K562 (cell line): ENCODE data around the gene GCG. TPM values are rescaled to one million over a fixed set of nuclear protein-coding genes. Genes with fewer than 3 reads are reported as not detected.

Source experiments
- ATAC-seq: fragments of 200-7000 bp; cut with Tn5 transposase; 3 replicates; pipeline ENCODE4 v1.9.1; 2020; ENCODE audit warnings: moderate library complexity
- BruUV-seq: library from RNA; stranded (reverse); fragments of 400-500 nt; replicated peaks from 2 replicates; lab custom pipeline; 2021; lab: Mats Ljungman, UMichigan
- CTCF ChIA-PET: fragments of 300-600 bp; formaldehyde crosslinking; extraction: SDS; loops from one replicate; lab custom pipeline; 2021; ENCODE audit warnings: low intra/inter-chr PET ratio; lab: Yijun Ruan, JAX
- POLR2A ChIA-PET: fragments of 300-600, 350-650 bp; sonication (Branson Sonifier 250); formaldehyde crosslinking; extraction: SDS; loops from one replicate; lab custom pipeline; 2021; ENCODE audit warnings: antibody characterized with exemption, inconsistent platforms; lab: Yijun Ruan, JAX
- DNase-seq, 4 experiments: peaks; one replicate each; pipeline versions ENCODE4 v3.0.0 to v3.0.0-alpha.2; 2011 to 2018; ENCODE audit warnings: low spot score in 3 of 4, mixed read lengths in 3 of 4; ENCODE audit errors: extremely low read depth in 1 of 4
- FAIRE-seq: peaks from 2 replicates; lab custom pipeline; 2011; peaks lifted over from hg19 to GRCh38; lab: Jason Lieb, UNC
- H2AFZ ChIP-seq: 2 replicates; pipeline ENCODE4 v1.6.0; 2011; ENCODE audit warnings: low read depth, low read length, control low read depth, inconsistent platforms
- H3K27ac ChIP-seq: fragments of 200-600 bp; 3 replicates; pipeline ENCODE4 v1.8.0; 2011; ENCODE audit warnings: low read depth, mild to moderate bottlenecking, control low read depth, inconsistent platforms, low read length, moderate library complexity, mixed read lengths; ENCODE audit errors: extremely low read depth
- H3K27me3 ChIP-seq, 2 experiments: fragments of 300-600 bp in 1 of 2; 2 replicates in 1 of 2; 3 replicates in 1 of 2; pipeline versions ENCODE4 v1.6.0 to v1.8.0; 2011; ENCODE audit warnings: inconsistent platforms in 2 of 2, low read length in 2 of 2, mild to moderate bottlenecking in 1 of 2, mixed read lengths in 1 of 2, moderate library complexity in 1 of 2; ENCODE audit not compliant: control insufficient read depth in 2 of 2, insufficient read depth in 2 of 2
- H3K36me3 ChIP-seq: fragments of 300-600 bp; 3 replicates; pipeline ENCODE4 v1.8.0; 2011; ENCODE audit warnings: mild to moderate bottlenecking, low read length, inconsistent platforms; ENCODE audit not compliant: control insufficient read depth, insufficient read depth
- H3K4me1 ChIP-seq, 2 experiments: fragments of 200-600 bp in 1 of 2; replicated peaks in 1 of 2; 2 replicates in 1 of 2; 3 replicates in 1 of 2; pipeline versions ENCODE4 v1.5.1 to v1.8.0; 2011; ENCODE audit warnings: inconsistent platforms in 2 of 2, low read length in 2 of 2, mild to moderate bottlenecking in 1 of 2, mixed read lengths in 1 of 2, moderate library complexity in 1 of 2; ENCODE audit not compliant: control insufficient read depth in 2 of 2, insufficient read depth in 2 of 2
- H3K4me2 ChIP-seq: 2 replicates; pipeline ENCODE4 v1.6.1; 2011; ENCODE audit warnings: low read length, control low read depth, inconsistent platforms, mixed read lengths; ENCODE audit not compliant: insufficient read depth
- H3K4me3 ChIP-seq: fragments of 200-600 bp; sonication (generic), shearing (Covaris generic); 2 replicates; pipeline ENCODE4 v1.5.1; 2016; ENCODE audit warnings: control low read depth, inconsistent platforms
- H3K79me2 ChIP-seq: fragments of 200-600 bp; 3 replicates; pipeline ENCODE4 v1.8.0; 2011; ENCODE audit warnings: low read length, inconsistent platforms; ENCODE audit not compliant: control insufficient read depth, insufficient read depth
- H3K9ac ChIP-seq, 2 experiments: 2 replicates each; pipeline versions ENCODE4 v1.6.0 to v1.6.1; 2011; ENCODE audit warnings: low read depth in 2 of 2, low read length in 2 of 2, control low read depth in 1 of 2, inconsistent platforms in 1 of 2, mild to moderate bottlenecking in 1 of 2, mixed read lengths in 1 of 2; ENCODE audit not compliant: insufficient read depth in 1 of 2
- H3K9me1 ChIP-seq: one replicate; pipeline ENCODE4 v1.6.0; 2011; ENCODE audit warnings: inconsistent platforms, mild to moderate bottlenecking, low read length, moderate library complexity; ENCODE audit not compliant: control insufficient read depth, insufficient read depth
- H3K9me3 ChIP-seq: replicated peaks from 2 replicates; pipeline ENCODE4 v1.5.1; 2011; ENCODE audit warnings: low read depth, low read length, inconsistent platforms; ENCODE audit not compliant: control insufficient read depth, insufficient read depth
- H4K20me1 ChIP-seq: replicated peaks from 2 replicates; pipeline ENCODE4 v1.6.1; 2011; ENCODE audit warnings: low read length, inconsistent platforms, mixed read lengths; ENCODE audit not compliant: control insufficient read depth, insufficient read depth
- NBN ChIP-seq: fragments of 450-650 bp; IDR thresholded peaks from 2 replicates; pipeline ENCODE4 v1.6.1; 2016; ENCODE audit warnings: low read depth, mild to moderate bottlenecking
- RB1 ChIP-seq: fragments of 450-650 bp; IDR thresholded peaks from 2 replicates; pipeline ENCODE4 v1.6.1; 2017; ENCODE audit warnings: low read depth, mild to moderate bottlenecking
- SAP30 ChIP-seq: fragments of 200-600 bp; sonication (generic); IDR thresholded peaks from 2 replicates; pipeline ENCODE4 v1.6.1; 2012; ENCODE audit warnings: borderline replicate concordance, low read depth, mild to moderate bottlenecking, moderate library complexity, low read length, control low read depth, inconsistent platforms; ENCODE audit not compliant: insufficient read depth, poor library complexity, severe bottlenecking
- ZC3H4 ChIP-seq: sonication (generic); formaldehyde crosslinking; IDR thresholded peaks from 2 replicates; pipeline ENCODE4 v1.9.0; 2021; ENCODE audit warnings: missing genetic modification reagents, borderline replicate concordance
- WGBS: fragments of 100-300 bp; shearing (Covaris generic); methylation state at CpG from one replicate; pipeline ENCODE4 v1.1.6; 2016; ENCODE audit warnings: low coverage, mixed read lengths; ENCODE audit not compliant: insufficient coverage; ENCODE audit errors: missing lambda C conversion rate; 5-methylcytosine and 5-hydroxymethylcytosine counted together
- in situ Hi-C: fragments of 300-500 bp; cut with MboI; formaldehyde crosslinking; loops from 4 replicates; pipeline ENCODE4 v1.15.0; 2018; ENCODE audit warnings: inconsistent platforms, mixed read lengths
- intact Hi-C: fragments of 100-400 bp; cut with micrococcal nuclease; formaldehyde crosslinking; loops from 2 replicates; pipeline ENCODE4 v1.14.2; 2022
- polyA plus RNA-seq, 8 experiments: library from polyadenylated mRNA; depleted of rRNA in 4 of 8; stranded (reverse) in 5 of 8; unstranded in 3 of 8; fragments of >200 nt; fragmentation: Nextera tagmentation in 2 of 8; fragmentation: Illumina TruSeq in 1 of 8; extraction: Ambion mirVana in 2 of 8; extraction: Trizol in 1 of 8; gene quantifications; 2 replicates each; pipeline versions ENCODE4 v1.2.1 to v1.2.3, GENCODE V29; 2011 to 2014; ENCODE audit warnings: inconsistent platforms in 1 of 8, missing spikeins in 1 of 8
- total RNA-seq, 7 experiments: library from RNA; depleted of rRNA in 6 of 7; stranded (reverse); fragments of >200 nt in 6 of 7; fragmentation: Illumina TruSeq in 2 of 7; extraction: Trizol in 2 of 7; gene quantifications; 2 replicates each; pipeline versions ENCODE4 v1.2.1 to v1.2.3, GENCODE V29; 2011 to 2021; ENCODE audit warnings: low replicate concordance in 1 of 7
- TF ChIP-seq, protein P1 (sequence below), 2 experiments: fragments of 450-650 bp in 1 of 2; sonication (generic) in 1 of 2; formaldehyde crosslinking in 1 of 2; IDR thresholded peaks in 1 of 2; conservative IDR thresholded peaks in 1 of 2; 2 replicates each; pipeline versions ENCODE4 v1.6.1 to v1.8.1; 2016 to 2023; ENCODE audit warnings: mild to moderate bottlenecking in 2 of 2, moderate library complexity in 2 of 2, inconsistent platforms in 1 of 2, missing genetic modification reagents in 1 of 2

The GCG gene
- total and polyA plus RNA-seq, 9 of the 15 experiments (the other 6 are each of a cell fraction or from before 2014, with no cell fraction given): not detected

- Histone ChIP-seq H3K36me3 (no peaks in the 10 kb centered on the region), H3K79me2 (no peaks in the 10 kb centered on the region), H3K4me3 (no peak overlapping the region), H3K9me3 (no peaks in the 10 kb centered on the region), H3K9me1 (no peaks in the 10 kb centered on the region), H3K27me3 (no peaks in the 10 kb centered on the region), H3K9ac (no peak overlapping the region), H2AFZ (no peak overlapping the region), H3K27ac (no peak overlapping the region), H3K4me2 (no peak overlapping the region), H3K4me1 (no peaks in the 10 kb centered on the region), H4K20me1 (no peaks in the 10 kb centered on the region)
- no TSS peak for BruUV-seq
- FAIRE-seq: no peak
- in situ Hi-C loops: no loop called here
- intact Hi-C loops: no loop called here
- 1% methylated on average over 9 of the region's 9 CpGs for WGBS
- ChIA-PET CTCF (no interaction called here), POLR2A (interaction anchor here (0.7 kb wide), 1 partner anchor 72 kb away, joined by 3 read pairs; no protein-coding TSS in a partner anchor)
- no peak for ATAC-seq
- DNase-seq: no peak
- TF ChIP-seq NBN (no peak), SAP30 (no peak), RB1 (no peak), ZC3H4 (CRISPR knock-in tag) (no peak)
- TF ChIP-seq, protein P1, sequence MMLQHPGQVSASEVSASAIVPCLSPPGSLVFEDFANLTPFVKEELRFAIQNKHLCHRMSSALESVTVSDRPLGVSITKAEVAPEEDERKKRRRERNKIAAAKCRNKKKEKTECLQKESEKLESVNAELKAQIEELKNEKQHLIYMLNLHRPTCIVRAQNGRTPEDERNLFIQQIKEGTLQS (IDR thresholded peaks at IDR 0.05): no peak
- TF ChIP-seq, protein P1 (CRISPR knock-in tag; conservative IDR thresholded peaks at IDR 0.05): no peak
These were observed 46.2 kb upstream of the GCG start for GRCh38 chr2:162198239-162198638.
